HCT116 (cell line): Measurements from ENCODE around the gene DMD. TPM values are rescaled to one million over a fixed set of nuclear protein-coding genes. Genes with fewer than 3 reads are reported as not detected.

ENCODE experiments used
- ATAC-seq: fragments of 200-7000 bp; cut with Tn5 transposase; 2 replicates; pipeline ENCODE4 v1.9.1; 2020; ENCODE audit warnings: mild to moderate bottlenecking, moderate library complexity
- BruUV-seq: library from RNA; stranded (reverse); fragments of 400-500 nt; replicated peaks from 2 replicates; lab custom pipeline; 2021; lab: Mats Ljungman, UMichigan
- CTCF ChIA-PET: fragments of 300-600 bp; sonication (Branson Sonifier 250); formaldehyde crosslinking; loops from one replicate; lab custom pipeline; 2021; ENCODE audit warnings: antibody characterized with exemption; lab: Charles Lee
- POLR2A ChIA-PET: fragments of 300-600, 350-600 bp; sonication (Branson Sonifier 250); formaldehyde crosslinking; loops from one replicate; lab custom pipeline; 2021; ENCODE audit warnings: antibody characterized with exemption; lab: Charles Lee
- RAD21 ChIA-PET, 2 experiments: fragments of 300-600 bp; sonication (Branson Sonifier 250); formaldehyde crosslinking; loops; one replicate each; lab custom pipeline; 2023; ENCODE audit warnings: low total read pairs in 2 of 2; ENCODE audit not compliant: uncharacterized antibody in 2 of 2, unreplicated experiment in 2 of 2, low non-redundant PET in 1 of 2; lab: Charles Lee
- DNase-seq: peaks from one replicate; pipeline ENCODE4 v3.0.0-alpha.2; 2010; ENCODE audit warnings: low read depth, low spot score
- H2AFZ ChIP-seq: fragments of 200-600 bp; shearing (Covaris generic), sonication (generic); 2 replicates; pipeline ENCODE4 v1.6.1; 2017; ENCODE audit warnings: low read depth, mixed run types, mixed read lengths, antibody characterized with exemption, low read length; ENCODE audit not compliant: poor library complexity, severe bottlenecking
- H3K27ac ChIP-seq: 2 replicates; pipeline ENCODE4 v1.5.1; 2012; ENCODE audit warnings: low read depth, low read length
- H3K27me3 ChIP-seq: fragments of 200-600 bp; sonication (generic); 2 replicates; pipeline ENCODE4 v1.6.1; 2016; ENCODE audit warnings: mixed run types, low read length, mixed read lengths; ENCODE audit not compliant: insufficient read depth
- H3K36me3 ChIP-seq, 2 experiments: fragments of 200-500 bp in 1 of 2; fragments of 200-600 bp in 1 of 2; sonication (Bioruptor generic) in 1 of 2; sonication (generic) in 1 of 2; 2 replicates each; pipeline versions ENCODE4 v1.5.1 to v1.6.1; 2014 to 2016; ENCODE audit warnings: low read length in 2 of 2, inconsistent platforms in 1 of 2, mixed read lengths in 1 of 2, mixed run types in 1 of 2; ENCODE audit not compliant: insufficient read depth in 2 of 2, control insufficient read depth in 1 of 2
- H3K4me1 ChIP-seq, 2 experiments: fragments of 200-600 bp in 1 of 2; sonication (generic) in 1 of 2; 2 replicates each; pipeline versions ENCODE4 v1.5.1 to v1.6.1; 2012 to 2017; ENCODE audit warnings: low read length in 2 of 2, inconsistent platforms in 1 of 2, mild to moderate bottlenecking in 1 of 2, mixed read lengths in 1 of 2, mixed run types in 1 of 2, moderate library complexity in 1 of 2; ENCODE audit not compliant: insufficient read depth in 2 of 2, control insufficient read depth in 1 of 2
- H3K4me2 ChIP-seq: fragments of 200-600 bp; sonication (generic); 2 replicates; pipeline ENCODE4 v1.6.1; 2017; ENCODE audit warnings: mixed run types, low read length, mixed read lengths
- H3K4me3 ChIP-seq, 2 experiments: fragments of 200-600 bp in 1 of 2; sonication (generic) in 1 of 2; replicated peaks in 1 of 2; 2 replicates each; pipeline ENCODE4 v1.5.1; 2011 to 2016; ENCODE audit warnings: low read length in 2 of 2, control low read depth in 1 of 2, low read depth in 1 of 2, mild to moderate bottlenecking in 1 of 2, mixed read lengths in 1 of 2, mixed run types in 1 of 2
- H3K79me2 ChIP-seq: fragments of 200-600 bp; sonication (generic); 2 replicates; pipeline ENCODE4 v1.6.1; 2017; ENCODE audit warnings: mild to moderate bottlenecking, mixed run types, low read length, moderate library complexity, mixed read lengths; ENCODE audit not compliant: insufficient read depth
- H3K9ac ChIP-seq: fragments of 200-600 bp; sonication (generic); 2 replicates; pipeline ENCODE4 v1.6.1; 2016; ENCODE audit warnings: low read length, mixed read lengths
- H3K9me2 ChIP-seq: fragments of 200-600 bp; sonication (generic), shearing (Covaris generic); 2 replicates; pipeline ENCODE4 v1.6.1; 2017; ENCODE audit warnings: mixed run types, mild to moderate bottlenecking, moderate library complexity; ENCODE audit not compliant: insufficient read depth
- H3K9me3 ChIP-seq, 2 experiments: fragments of 200-500 bp in 1 of 2; fragments of 200-600 bp in 1 of 2; sonication (Bioruptor generic) in 1 of 2; sonication (generic) in 1 of 2; 2 replicates each; pipeline ENCODE4 v1.6.1; 2014 to 2017; ENCODE audit warnings: low read length in 2 of 2, mixed read lengths in 2 of 2, inconsistent platforms in 1 of 2, low read depth in 1 of 2, mild to moderate bottlenecking in 1 of 2, mixed run types in 1 of 2, moderate library complexity in 1 of 2; ENCODE audit not compliant: control insufficient read depth in 1 of 2, insufficient read depth in 1 of 2
- H4K20me1 ChIP-seq: fragments of 200-600 bp; sonication (generic), shearing (Covaris generic); 2 replicates; pipeline ENCODE4 v1.6.1; 2017; ENCODE audit warnings: mixed run types, mild to moderate bottlenecking, moderate library complexity; ENCODE audit not compliant: insufficient read depth
- CBX3 ChIP-seq: IDR thresholded peaks from 2 replicates; pipeline ENCODE4 v1.6.1; 2012; ENCODE audit warnings: low read depth
- CEBPB ChIP-seq: IDR thresholded peaks from 2 replicates; pipeline ENCODE4 v1.6.1; 2012; ENCODE audit warnings: low read depth
- EGR1 ChIP-seq: IDR thresholded peaks from 2 replicates; pipeline ENCODE4 v1.6.1; 2012; ENCODE audit warnings: low read depth
- EZH2 ChIP-seq: fragments of 200-600 bp; sonication (generic); IDR thresholded peaks from 2 replicates; pipeline ENCODE4 v1.6.1; 2017; ENCODE audit warnings: antibody characterized with exemption, mixed run types
- EZH2phosphoT487 ChIP-seq: fragments of 200-600 bp; IDR thresholded peaks from 2 replicates; pipeline ENCODE4 v1.6.1; 2018; ENCODE audit warnings: antibody characterized with exemption, borderline replicate concordance
- FOSL1 ChIP-seq: IDR thresholded peaks from 2 replicates; pipeline ENCODE4 v1.6.1; 2012; ENCODE audit warnings: low read depth
- JUND ChIP-seq: IDR thresholded peaks from 2 replicates; pipeline ENCODE4 v1.6.1; 2012
- MAX ChIP-seq: IDR thresholded peaks from 2 replicates; pipeline ENCODE4 v1.6.1; 2012
- POLR2A ChIP-seq: IDR thresholded peaks from 2 replicates; pipeline ENCODE4 v1.7.0; 2011; ENCODE audit warnings: borderline replicate concordance; ENCODE audit not compliant: insufficient read depth, insufficient read length; ENCODE audit errors: extremely low read depth
- RAD21 ChIP-seq: IDR thresholded peaks from 2 replicates; pipeline ENCODE4 v1.6.1; 2012; ENCODE audit warnings: low read depth, mild to moderate bottlenecking
- REST ChIP-seq: IDR thresholded peaks from 2 replicates; pipeline ENCODE4 v1.6.1; 2012; ENCODE audit warnings: low read depth
- SP1 ChIP-seq: IDR thresholded peaks from 2 replicates; pipeline ENCODE4 v1.6.1; 2012; ENCODE audit warnings: low read depth
- SRF ChIP-seq: IDR thresholded peaks from 2 replicates; pipeline ENCODE4 v1.6.1; 2012; ENCODE audit warnings: low read depth
- TCF7L2 ChIP-seq: IDR thresholded peaks from 2 replicates; pipeline ENCODE4 v1.7.0; 2011; ENCODE audit warnings: borderline replicate concordance, inconsistent platforms; ENCODE audit not compliant: insufficient read depth, insufficient read length; ENCODE audit errors: extremely low read depth
- YY1 ChIP-seq: IDR thresholded peaks from 2 replicates; pipeline ENCODE4 v1.6.1; 2011; ENCODE audit warnings: low read length, low read depth, moderate library complexity, mild to moderate bottlenecking; ENCODE audit not compliant: insufficient replicate concordance; ENCODE audit errors: extremely low read depth
- ZBTB33 ChIP-seq: IDR thresholded peaks from 2 replicates; pipeline ENCODE4 v1.6.1; 2011; ENCODE audit warnings: mild to moderate bottlenecking, low read length, moderate library complexity; ENCODE audit not compliant: insufficient replicate concordance; ENCODE audit errors: extremely low read depth
- ZFX ChIP-seq: fragments of 450-650 bp; IDR thresholded peaks from 2 replicates; pipeline ENCODE4 v1.6.1; 2017
- ZNF274 ChIP-seq: fragments of 200-500 bp; sonication (Bioruptor generic); IDR thresholded peaks from 2 replicates; pipeline ENCODE4 v1.6.1; 2014; ENCODE audit warnings: mild to moderate bottlenecking, low read depth, low read length, inconsistent platforms
- intact Hi-C: fragments of 100-400 bp; cut with micrococcal nuclease; formaldehyde crosslinking; loops from 2 replicates; pipeline ENCODE4 v1.10.0; 2022
- total RNA-seq: library from RNA; stranded (reverse); gene quantifications from one replicate; pipeline ENCODE4 v1.2.1, GENCODE V29; 2021; ENCODE audit not compliant: unreplicated experiment
- TF ChIP-seq, protein P1 (sequence below): IDR thresholded peaks from 2 replicates; pipeline ENCODE4 v1.6.1; 2012

The DMD gene
- total RNA-seq, 1 experiment from 2014 or later: 0.05 TPM

DNA sequence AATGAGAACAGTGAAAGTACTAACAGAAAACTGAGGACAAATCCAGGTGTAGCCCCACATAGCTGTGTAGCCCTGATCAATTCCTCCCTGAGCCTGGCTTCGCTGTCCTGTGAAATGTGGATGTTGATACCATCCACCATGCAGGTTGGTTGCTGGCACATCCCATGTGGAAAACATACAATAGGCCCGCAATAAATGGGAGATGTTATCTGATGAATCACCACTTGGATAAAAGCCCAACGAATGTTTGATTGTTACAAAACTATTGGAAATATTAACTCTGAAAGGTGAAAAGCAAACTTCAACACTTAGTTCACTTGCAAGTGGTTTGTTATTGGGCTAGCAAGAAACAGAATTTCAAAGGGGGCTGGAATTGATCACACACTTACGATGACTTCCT is 1953.2 kb downstream of the DMD start:
- no peaks in the 10 kb centered on the region for H3K9me2 ChIP-seq
- no peak overlapping the region for H3K4me3 ChIP-seq
- H3K27ac ChIP-seq: no peak overlapping the region
- H4K20me1 ChIP-seq: no peaks in the 10 kb centered on the region
- BruUV-seq: no TSS peak
- DNase-seq: no peak
- ChIA-PET POLR2A (no interaction called here), RAD21 (no interaction called here), CTCF (no interaction called here)
- H3K79me2 ChIP-seq: no peaks in the 10 kb centered on the region
- TF ChIP-seq CBX3: no peak
- no peak for TF ChIP-seq FOSL1
- no peak for TF ChIP-seq SP1
- TF ChIP-seq EZH2: no peak
- TF ChIP-seq MAX: no peak
- TF ChIP-seq EGR1: no peak
- TF ChIP-seq ZBTB33: no peak
- no peak for TF ChIP-seq ZFX
- no peak for TF ChIP-seq TCF7L2
- no peak for TF ChIP-seq EZH2phosphoT487
- no peak for TF ChIP-seq ZNF274
- no peak for TF ChIP-seq SRF
- no peak for TF ChIP-seq YY1
- no peak for TF ChIP-seq POLR2A
- TF ChIP-seq RAD21: no peak
- no peak for TF ChIP-seq REST
- no peak for TF ChIP-seq CEBPB
- no peak for TF ChIP-seq JUND
- TF ChIP-seq, protein P1, sequence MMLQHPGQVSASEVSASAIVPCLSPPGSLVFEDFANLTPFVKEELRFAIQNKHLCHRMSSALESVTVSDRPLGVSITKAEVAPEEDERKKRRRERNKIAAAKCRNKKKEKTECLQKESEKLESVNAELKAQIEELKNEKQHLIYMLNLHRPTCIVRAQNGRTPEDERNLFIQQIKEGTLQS: no peak
- intact Hi-C loops: no loop called here
- no peak overlapping the region for H3K4me2 ChIP-seq
- H3K9me3 ChIP-seq: no peaks in the 10 kb centered on the region
- no peaks in the 10 kb centered on the region for H3K36me3 ChIP-seq
- no peak overlapping the region for H3K9ac ChIP-seq
- H2AFZ ChIP-seq: no peak overlapping the region
- H3K4me1 ChIP-seq: no peaks in the 10 kb centered on the region
- ATAC-seq: no peak
- H3K27me3 ChIP-seq: no peaks in the 10 kb centered on the region
